HG02885 (cell line): ENCODE measurements around the gene UNCX.

Experiments used
- ATAC-seq: cut with Tn5 transposase; IDR thresholded peaks from one replicate; pipeline ENCODE4 v1.9.1; 2021; ENCODE audit warnings: mild to moderate bottlenecking; ENCODE audit not compliant: unreplicated experiment, poor library complexity

Gene UNCX

DNA sequence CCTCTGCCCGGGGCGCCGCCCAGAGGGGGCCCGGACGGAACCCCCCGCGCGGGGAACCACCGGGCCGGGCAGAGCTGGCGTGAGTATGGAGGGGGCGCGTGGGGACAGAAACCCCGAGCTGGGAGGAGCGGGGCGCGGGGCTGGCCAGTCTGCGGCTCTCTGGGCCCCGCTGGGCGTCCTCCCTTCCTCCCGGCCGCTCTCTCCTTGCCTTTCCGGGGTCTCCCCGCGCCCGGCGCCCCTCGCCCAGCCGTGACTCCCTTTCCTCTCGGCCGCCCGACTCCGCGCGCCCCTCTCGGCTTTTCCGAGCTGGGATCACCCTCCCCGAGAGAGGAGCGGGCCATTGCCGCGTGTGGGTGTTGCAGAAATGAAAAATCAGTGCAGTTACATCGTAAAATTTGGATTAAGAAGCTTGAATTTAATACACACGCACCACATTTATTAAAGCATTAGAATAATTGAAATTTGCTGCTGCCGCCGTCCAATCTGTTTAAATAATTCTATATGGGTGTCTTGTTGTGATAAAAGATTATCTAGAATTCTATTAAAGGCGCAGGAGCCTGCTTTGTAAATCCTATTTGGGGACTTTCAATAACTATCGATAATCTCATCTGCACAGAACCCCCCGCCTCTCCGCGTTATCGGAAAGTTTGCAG is 9.1 kb downstream of the UNCX start:
- no peak for ATAC-seq

GRCh38 chr7:1242256-1242605 is 9.6 kb downstream of the UNCX start:
- ATAC-seq, result no peak

DNA sequence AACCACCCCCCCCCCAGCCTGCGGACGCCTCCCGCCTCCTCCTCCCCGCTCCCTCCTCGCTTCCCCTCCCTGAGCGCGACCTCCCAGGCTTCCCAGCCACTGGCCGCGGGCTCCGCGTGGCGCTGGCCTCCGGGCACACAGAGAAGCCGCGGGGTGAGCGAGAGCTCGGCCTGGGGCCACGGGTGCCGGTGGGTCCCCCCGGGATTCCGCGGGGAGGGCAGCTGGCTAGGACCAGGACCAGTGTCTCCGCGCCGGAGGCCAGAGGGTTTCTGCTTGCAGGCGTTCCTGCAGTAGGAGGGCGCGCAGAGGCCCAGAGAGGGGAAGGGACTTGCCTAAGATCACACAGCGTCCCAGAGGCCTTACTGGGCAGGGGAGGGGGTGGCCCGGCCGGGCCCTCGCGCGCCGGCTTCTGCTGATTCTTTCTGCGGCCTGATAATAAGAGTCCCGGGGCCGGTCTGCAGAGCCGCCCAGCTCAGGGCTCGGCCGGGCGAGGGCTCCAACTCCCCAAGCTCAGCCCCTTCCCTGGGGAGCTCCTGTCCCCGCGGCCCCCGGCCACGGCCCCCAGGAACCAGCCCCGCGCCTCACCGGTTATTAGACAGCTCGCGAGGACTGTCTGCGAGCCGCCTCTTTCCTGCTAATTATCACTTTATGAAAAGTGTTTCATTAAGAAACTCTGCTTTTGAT is 10.1 kb downstream of the UNCX start:
- ATAC-seq, result no peak

- ATAC-seq, result no peak
Measured at GRCh38 chr7:1243290-1243963, 10.8 kb downstream of the UNCX start.

- no peak for ATAC-seq
Measured at GRCh38 chr7:1243964-1244416, 11.3 kb downstream of the UNCX start.

DNA sequence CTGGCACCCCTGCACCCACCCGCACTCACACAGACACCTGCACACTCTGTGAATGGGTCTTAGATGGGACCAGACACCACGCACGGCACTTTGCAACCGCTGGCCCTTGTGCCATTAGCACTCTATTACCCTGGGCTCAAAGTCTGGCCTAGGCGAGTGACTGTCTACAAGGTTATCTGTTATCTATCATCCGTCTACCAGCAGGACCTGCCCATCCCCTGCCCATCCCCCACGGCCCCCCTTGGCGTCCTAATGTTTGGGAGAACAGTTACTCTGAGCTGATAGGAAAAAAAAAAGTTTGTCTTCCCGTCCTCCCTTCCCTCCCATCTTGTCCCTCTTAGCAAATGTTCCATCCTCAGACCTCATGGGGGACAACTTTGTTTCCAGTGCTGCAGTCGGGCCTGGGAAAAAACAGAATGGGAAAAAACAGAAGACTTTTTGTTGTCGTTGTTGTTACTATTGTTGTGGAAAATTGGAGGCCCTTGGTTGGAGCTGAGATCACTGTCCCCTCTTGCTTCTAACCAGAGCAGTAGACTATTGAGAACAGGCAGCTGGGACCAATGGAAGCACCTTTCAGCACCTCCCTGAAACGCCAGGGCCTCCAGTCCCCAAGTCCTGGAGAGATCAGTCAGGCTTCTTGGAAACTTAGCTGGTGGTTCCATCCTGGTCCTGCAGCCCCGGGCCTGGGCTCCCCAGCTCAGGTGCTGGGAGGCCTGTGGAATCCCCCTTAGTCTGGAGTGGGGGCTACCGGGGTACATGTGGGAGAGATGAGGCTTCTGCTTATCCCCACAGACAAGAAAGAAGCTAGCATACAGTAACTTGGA is 12.2 kb downstream of the UNCX start:
- no peak for ATAC-seq

GRCh38 chr7:1245524-1246050 is 12.9 kb downstream of the UNCX start:
- no peak for ATAC-seq

DNA sequence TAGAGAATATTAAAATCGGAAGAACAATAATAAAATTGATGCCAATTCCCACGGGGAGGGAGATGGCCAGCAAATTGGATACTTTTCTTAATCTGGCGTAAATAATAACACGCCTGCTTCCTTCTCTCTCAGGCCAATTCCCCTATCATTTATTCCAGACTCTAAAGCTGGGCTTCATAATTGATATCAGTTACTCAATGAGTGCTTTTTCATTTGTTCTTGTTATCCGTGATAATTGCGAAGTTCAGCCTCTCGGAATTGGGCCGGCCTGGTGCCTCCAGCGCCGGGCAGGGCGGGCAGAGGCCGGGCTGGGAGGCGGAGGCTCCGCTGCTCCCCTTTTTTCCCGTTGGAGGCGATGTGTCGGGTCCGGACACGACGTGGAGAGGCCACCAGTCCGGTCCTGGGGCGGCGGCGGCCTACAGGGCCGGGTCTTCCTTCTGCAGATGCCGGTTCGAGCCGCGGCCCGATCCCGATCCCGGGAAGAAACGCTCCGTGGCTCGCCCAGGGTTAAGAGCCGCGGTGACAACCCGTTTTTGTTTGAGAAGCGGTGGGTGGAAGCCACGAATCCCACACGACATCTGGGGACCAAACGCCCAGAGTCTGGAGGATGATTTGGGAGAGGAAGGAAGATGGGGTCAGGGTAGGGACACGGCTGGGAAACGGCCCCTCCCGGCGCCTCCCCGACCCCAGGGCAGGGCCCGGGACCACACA is 13.6 kb downstream of the UNCX start:
- no peak for ATAC-seq

DNA sequence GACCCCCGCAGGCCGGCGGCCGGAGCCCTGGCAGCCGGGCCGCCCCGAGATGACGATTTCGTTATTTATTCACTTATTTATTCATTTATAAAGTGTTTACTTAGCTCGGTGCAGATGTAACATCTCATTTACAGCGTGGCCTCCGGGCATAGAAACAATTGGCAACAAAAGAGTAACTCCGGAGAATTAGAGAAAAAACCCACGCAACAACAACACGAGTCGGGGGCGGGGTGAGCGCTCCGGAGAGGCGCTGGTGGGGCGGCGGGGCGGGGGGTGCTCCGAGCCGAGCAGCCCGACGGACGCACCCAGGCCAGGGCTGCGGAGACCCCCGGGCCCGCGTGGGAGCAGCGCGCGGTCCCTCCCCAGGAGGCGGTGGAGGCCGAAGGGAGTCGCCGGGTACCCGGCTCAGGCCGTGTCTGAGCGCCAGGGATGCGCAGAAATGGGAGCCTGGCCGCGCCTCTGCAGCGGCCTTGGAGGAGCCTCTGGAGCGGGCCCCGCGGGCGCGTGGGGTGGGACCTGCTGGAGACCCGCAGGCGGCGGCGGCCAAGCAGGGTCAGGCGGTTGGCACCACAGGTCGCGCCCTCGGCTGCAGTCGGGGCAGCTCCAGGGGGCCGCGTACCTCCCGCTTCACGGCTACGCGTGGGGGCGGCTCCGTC is 14.3 kb downstream of the UNCX start:
- no peak for ATAC-seq

- ATAC-seq, result no peak
Measured at GRCh38 chr7:1247527-1248041, 14.9 kb downstream of the UNCX start.

GRCh38 chr7:1248143-1248915 is 15.7 kb downstream of the UNCX start:
- ATAC-seq, result no peak

- ATAC-seq, result no peak
Measured at GRCh38 chr7:1248916-1249581, 16.4 kb downstream of the UNCX start.

DNA sequence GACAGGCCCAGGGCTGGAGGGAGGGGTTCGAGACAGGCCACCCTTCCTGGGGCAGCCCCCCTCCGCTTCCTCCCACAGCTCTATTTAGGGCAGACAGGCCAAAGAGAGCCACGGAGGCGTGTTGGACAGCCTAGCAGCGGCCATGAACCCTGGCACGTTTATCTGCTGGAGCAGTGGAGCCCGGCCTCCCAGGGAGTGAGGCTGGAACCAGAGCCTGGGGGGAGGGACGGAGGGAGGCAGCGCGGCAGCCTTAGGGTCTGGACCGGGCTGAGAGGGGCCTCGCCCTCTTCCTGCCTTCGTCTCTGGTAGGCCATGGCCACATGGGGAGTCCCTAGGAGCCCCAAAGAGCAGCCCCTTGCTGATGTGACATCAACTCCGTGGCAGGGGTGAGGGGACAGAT is 17.1 kb downstream of the UNCX start:
- ATAC-seq, result no peak

- ATAC-seq, result no peak
Measured at GRCh38 chr7:1250901-1251300, 18.2 kb downstream of the UNCX start.

DNA sequence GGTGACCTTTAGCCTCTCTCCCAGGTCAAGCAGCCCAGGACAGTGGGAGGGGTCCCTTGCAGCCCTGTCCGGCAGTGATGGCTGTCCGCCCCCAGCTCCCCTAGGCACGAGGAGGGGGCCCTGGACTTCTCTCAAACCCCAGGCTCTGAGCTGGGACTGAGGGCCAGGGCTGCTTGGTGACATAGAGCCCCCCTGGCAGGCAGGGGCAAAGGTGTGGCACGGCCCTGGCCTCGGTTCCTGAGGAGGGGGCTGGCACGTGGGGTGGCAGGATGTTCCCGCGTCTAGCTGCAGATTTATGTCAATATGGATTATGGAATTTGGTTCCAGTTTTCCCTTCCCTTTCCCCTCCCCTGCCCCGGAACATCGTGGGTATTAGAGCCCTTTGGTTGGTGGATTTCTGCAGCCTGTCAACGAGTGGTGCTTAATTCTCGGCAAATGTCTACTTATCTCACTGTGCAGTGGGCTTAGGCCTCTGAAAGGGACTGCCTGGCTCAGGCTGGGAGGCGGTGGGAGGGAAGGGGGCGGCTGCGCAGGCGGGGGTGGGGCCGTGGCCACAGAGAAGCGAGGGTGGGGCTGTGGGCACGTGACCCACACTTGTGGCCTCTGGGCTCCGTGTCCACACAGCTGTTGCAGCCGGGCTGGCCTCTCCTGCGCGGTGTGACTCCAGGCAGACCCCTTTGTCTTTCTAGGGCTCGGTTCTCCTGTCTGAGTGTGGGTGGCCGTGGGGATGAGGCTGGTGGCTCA is 19.3 kb downstream of the UNCX start:
- ATAC-seq, result no peak

GRCh38 chr7:1252540-1253090 is 19.9 kb downstream of the UNCX start:
- ATAC-seq, result no peak

- no peak for ATAC-seq
Measured at GRCh38 chr7:1253681-1254181, 21.1 kb downstream of the UNCX start.
